H7 (cell line): ENCODE results near the gene UST. TPM values are rescaled to one million over a fixed set of nuclear protein-coding genes. Genes with fewer than 3 reads are reported as not detected.

Experiments used
- DNase-seq: peaks from one replicate; pipeline ENCODE4 v3.0.0; 2012
- H3K27me3 ChIP-seq: 2 replicates; pipeline ENCODE4 v1.6.0; 2011; ENCODE audit warnings: mild to moderate bottlenecking, low read length; ENCODE audit not compliant: control insufficient read depth, insufficient read depth
- H3K36me3 ChIP-seq: replicated peaks from 2 replicates; pipeline ENCODE4 v1.5.1; 2011; ENCODE audit warnings: low read length; ENCODE audit not compliant: control insufficient read depth, insufficient read depth
- H3K4me3 ChIP-seq: 2 replicates; pipeline ENCODE4 v1.5.1; 2011; ENCODE audit warnings: low read depth, mild to moderate bottlenecking, control low read depth, low read length, moderate library complexity; ENCODE audit not compliant: insufficient read depth
- total RNA-seq: library from RNA; depleted of rRNA; stranded (reverse); fragments of >200 nt; shearing (Covaris generic); gene quantifications from 2 replicates; pipeline ENCODE4 v1.2.3, GENCODE V29; 2014; rRNA removed

The UST gene, protein sequence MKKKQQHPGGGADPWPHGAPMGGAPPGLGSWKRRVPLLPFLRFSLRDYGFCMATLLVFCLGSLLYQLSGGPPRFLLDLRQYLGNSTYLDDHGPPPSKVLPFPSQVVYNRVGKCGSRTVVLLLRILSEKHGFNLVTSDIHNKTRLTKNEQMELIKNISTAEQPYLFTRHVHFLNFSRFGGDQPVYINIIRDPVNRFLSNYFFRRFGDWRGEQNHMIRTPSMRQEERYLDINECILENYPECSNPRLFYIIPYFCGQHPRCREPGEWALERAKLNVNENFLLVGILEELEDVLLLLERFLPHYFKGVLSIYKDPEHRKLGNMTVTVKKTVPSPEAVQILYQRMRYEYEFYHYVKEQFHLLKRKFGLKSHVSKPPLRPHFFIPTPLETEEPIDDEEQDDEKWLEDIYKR
- 32.6 and 35.1 TPM in 2 replicates for total RNA-seq

- Histone ChIP-seq H3K4me3 (peak within 1 kb of the TSS; percentile 99), H3K27me3 (no peaks in the 10 kb centered on the region; the same call in 1 of the 2 replicates), H3K36me3 (no peaks in the 10 kb centered on the region)
- peak; percentile 91 for DNase-seq
These were observed at the start of gene UST for GRCh38 chr6:148746363-148747144. Gene UST, plus strand, starts transcription at chr6:148747030. Its CDS starts 401 bp downstream, at chr6:148747431.

DNA sequence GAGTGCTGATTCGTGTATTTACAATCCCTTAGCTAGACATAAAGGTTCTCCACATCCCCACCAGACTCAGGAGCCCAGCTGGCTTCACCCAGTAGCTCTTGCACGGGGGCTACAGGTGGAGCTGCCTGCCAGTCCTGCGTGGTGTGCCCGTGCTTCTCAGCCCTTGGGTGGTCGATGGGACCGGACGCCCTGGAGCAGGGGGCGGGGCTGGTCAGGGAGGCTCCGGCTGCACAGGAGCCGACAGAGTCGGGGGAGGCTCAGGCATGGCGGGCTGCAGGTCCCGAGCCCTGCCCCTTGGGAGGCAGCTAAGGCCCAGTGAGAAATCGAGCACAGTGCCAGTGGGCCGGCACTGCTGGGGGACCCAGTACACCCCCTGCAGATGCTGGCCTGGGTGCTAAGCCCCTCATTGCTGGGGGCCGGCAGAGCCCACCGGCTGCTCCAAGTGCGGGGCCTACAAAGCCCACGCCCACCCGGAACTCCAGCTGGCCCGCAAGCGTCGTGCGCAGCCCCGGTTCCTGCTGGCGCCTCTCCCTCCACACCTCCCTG is 48.9 kb upstream of the UST start:
- DNase-seq, result no peak
- no peaks in the 10 kb centered on the region for H3K36me3 ChIP-seq
- no peak overlapping the region for H3K4me3 ChIP-seq
- no peaks in the 10 kb centered on the region for H3K27me3 ChIP-seq

DNA sequence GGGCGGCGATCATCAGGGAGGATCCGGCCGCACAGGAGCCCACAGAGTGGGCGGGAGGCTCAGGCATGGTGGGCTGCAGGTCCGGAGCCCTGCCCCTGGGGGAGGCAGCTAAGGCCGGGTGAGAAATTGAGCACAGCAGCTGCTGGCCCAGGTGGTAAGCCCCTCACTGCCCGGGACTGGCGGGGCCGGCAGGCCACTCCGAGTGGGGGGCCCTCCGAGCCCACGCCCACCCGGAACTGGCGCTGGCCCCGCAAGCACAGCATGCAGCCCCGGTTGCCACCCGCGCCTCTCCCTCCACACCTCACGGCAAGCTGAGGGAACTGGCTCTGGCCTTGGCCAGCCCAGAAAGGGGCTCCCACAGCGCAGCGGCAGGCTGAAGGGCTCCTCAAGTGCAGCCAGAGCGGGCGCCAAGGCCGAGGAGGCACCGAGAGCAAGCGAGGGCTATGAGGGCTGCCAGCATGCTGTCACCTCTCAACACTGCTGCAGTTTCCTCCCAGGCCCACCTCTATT is 48.1 kb upstream of the UST start:
- DNase-seq, result no peak
- Histone ChIP-seq H3K27me3 (no peaks in the 10 kb centered on the region), H3K4me3 (no peak overlapping the region), H3K36me3 (no peaks in the 10 kb centered on the region)

- no peak for DNase-seq
- Histone ChIP-seq H3K36me3 (no peaks in the 10 kb centered on the region), H3K27me3 (no peaks in the 10 kb centered on the region), H3K4me3 (no peak overlapping the region)
These were observed 46.6 kb upstream of the UST start for GRCh38 chr6:148700047-148700715.

DNA sequence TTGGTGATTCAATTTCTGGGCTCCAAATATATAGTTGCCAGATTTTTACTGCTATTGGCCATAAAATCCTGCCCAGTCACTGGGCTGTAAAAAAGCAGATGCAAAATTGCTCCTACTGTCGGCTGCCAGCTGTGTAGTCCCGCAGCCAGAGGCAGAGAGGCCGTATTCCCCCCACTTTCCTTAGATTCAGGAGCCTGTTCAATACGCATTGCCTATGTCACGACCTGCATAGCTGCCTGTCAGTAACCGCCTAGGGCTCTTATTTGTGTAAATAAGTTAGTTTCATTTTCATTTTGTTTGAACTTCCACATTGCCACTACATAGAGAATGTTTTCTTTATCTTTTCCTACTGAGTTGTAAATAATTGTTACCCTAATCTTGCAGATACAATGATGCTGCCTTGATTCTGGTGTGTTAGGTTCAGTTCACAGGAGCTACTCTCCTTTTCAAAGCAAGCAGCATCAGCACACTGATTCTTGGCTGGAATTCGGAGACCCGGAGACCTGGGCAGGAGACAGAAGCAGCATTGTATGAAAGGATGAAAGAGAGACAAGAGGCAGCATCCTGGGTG is 46.0 kb upstream of the UST start:
- DNase-seq, result peak; percentile 34
- no peaks in the 10 kb centered on the region for H3K27me3 ChIP-seq
- H3K36me3 ChIP-seq, result no peaks in the 10 kb centered on the region
- H3K4me3 ChIP-seq, result no peak overlapping the region

GRCh38 chr6:148701375-148701774 is 45.5 kb upstream of the UST start:
- H3K27me3 ChIP-seq, result no peaks in the 10 kb centered on the region
- DNase-seq, result no peak
- no peak overlapping the region for H3K4me3 ChIP-seq
- H3K36me3 ChIP-seq, result no peaks in the 10 kb centered on the region

DNA sequence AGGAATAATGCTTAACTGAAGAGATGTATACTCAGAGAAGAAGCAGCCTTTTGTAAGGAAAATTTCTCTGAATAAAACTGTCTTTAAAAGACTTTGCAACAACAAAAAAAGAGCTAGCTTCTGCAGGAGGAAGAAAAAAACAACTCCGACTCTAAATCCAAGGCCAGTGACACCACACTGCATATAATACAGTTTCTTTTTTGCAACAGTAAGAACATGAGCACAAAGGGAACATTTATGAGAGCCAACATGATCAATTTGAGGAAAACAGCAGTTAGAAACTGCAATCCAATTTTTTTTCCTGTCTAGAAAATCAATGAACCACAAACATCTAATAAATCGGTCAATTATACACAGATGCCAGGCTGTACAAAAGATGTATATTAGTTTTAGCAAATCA is 42.9 kb upstream of the UST start:
- H3K27me3 ChIP-seq, result no peaks in the 10 kb centered on the region
- no peak for DNase-seq
- H3K36me3 ChIP-seq, result no peaks in the 10 kb centered on the region

DNA sequence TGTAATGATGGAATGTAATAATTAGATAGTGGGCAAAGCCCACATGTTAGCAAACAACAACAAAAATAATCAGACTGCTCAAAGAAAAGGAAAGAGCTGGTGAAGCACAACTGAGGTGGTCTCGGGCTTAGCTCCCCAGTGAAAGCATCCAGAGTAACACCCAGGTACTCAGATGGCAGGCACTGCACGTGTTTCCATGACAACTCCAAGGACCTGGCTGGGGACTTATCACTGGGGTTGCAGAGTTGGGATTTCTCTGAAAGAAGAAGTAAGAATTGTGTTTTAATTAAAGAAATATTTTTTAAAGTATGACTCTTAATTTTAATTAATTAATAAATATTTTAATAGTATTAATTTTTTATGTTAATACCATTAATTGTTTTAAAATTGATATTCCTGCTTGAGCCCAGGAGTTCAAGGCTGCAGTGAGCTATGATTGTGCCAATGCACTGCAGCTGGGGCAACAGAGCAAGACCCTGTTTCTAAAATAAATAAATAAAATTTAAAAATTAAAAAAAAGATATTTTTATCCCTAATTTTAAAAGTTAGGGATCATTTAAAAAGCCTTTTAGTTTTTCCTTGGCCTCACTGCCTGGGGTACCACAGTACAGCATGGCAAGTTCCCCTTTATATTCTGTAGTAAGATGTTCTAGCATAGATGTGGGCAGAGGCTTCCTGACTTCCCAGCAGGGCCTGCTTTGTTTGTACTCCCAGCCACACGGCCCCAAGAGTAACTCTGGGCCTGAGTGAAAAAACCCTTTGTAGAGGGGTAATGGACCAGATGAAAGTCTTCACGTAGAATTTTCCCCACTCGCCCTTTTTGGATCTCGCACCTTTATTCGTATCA is 42.2 kb upstream of the UST start:
- H3K27me3 ChIP-seq, result no peaks in the 10 kb centered on the region
- DNase-seq, result no peak
- H3K4me3 ChIP-seq, result no peak overlapping the region
- H3K36me3 ChIP-seq, result no peaks in the 10 kb centered on the region

More for the DNA sequence above, 42.9 kb upstream of the UST start:
- H3K4me3 ChIP-seq, result no peak overlapping the region

- Histone ChIP-seq H3K4me3 (no peak overlapping the region), H3K36me3 (no peaks in the 10 kb centered on the region), H3K27me3 (no peaks in the 10 kb centered on the region)
- no peak for DNase-seq
These were observed 38.1 kb upstream of the UST start for GRCh38 chr6:148708707-148709106.

DNA sequence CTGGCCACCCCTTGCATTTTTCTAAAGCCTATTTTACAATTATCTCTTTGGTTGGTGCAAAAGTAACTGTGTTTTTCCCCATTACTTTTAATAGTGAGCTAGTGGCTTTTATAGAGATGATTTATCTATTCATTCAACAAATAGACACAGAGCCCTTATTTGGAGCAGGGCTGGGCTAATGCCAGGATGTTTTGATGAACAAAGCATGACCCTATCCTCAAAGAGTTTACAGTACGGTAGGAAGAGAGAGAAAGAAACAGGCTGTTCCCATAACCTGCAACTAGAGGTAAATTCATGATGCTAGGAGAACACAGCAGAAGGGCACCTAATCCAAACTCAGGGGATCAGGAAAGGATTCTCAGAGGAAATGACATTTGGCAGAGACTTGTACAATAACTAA is 37.3 kb upstream of the UST start:
- Histone ChIP-seq H3K4me3 (no peak overlapping the region), H3K27me3 (no peaks in the 10 kb centered on the region), H3K36me3 (no peaks in the 10 kb centered on the region)
- no peak for DNase-seq

DNA sequence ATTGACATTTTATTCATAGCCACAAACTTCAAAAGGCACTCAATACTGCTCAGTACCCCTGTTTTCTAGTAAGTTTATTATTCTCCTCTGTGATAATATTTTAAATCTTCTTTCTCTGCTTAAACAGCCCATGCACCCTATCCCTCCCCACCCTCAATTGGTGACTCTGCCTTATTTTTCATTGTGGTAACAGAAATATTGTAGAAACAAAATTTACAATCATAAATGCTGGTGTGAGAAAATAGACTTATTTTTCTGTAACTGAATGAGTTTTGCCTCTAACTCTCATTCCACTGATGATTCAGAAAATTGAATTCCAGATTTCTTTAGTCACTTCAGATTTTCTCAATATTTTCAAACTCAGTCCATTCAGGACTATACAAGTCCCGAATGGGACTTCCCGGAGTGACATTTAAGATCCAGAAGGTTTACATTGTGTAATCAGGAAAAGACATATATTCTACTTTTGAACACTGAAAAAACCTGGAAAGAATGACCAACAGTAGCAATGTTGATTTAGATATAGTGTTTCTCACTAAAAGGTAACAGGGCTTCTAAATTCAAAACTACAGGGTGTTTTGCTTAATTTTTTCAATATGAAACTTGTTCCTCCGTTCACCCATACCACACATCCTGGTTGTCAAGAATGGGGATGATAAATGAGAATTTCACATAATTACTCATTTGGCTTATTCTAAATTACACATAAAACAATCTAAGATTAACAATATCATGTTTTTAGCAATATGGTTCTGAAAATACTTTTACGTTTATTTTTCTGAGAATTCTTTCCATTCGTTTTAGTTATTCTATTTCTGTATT is 34.8 kb upstream of the UST start:
- H3K4me3 ChIP-seq, result no peak overlapping the region
- H3K27me3 ChIP-seq, result no peaks in the 10 kb centered on the region
- DNase-seq, result no peak
- no peaks in the 10 kb centered on the region for H3K36me3 ChIP-seq

DNA sequence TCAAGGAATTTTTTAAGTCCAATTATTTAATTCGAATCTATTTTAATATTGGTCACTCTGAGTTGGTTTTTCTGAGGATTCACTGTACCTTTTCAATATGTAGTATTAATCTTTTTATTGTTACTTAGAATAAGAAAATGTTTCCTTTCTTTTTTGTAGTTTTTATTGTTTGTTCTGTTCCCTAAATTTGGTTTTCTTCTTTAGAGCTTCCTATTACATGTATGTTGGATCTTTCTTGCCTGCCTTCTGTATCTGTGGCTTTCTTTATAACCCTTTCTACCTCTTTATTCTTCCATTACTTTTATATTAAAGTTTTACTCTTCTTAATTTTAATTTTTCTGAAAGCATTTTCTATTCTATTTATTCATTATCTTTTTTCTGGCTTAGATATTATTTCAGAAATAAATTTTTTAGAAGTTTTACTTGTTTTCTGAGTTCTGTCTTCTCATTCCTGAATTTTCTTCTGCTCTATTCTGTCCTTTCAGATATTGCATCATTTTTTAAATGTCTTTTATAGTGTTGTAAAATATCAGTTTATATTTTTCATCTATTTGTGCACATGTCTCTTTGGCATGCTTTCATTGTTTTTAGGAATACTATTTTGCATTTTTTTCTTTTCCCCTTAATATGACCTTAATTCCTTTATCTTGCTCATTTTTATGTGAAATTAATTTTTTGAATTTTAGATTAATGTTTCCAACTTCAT is 33.6 kb upstream of the UST start:
- DNase-seq, result no peak
- no peaks in the 10 kb centered on the region for H3K27me3 ChIP-seq
- H3K4me3 ChIP-seq, result no peak overlapping the region
- no peaks in the 10 kb centered on the region for H3K36me3 ChIP-seq
